Stimulated activated CD4-positive, alpha-beta T cell treated with anti-CD3 and anti-CD28 coated beads, TNF-alpha, amount 100 ng/mL, for 24 hours (primary cell): Measurements from ENCODE around the gene ATG13.

ENCODE experiments used
- DNase-seq, 3 experiments: peaks; one replicate each; pipeline ENCODE4 v3.0.0-alpha.2; 2020; ENCODE audit warnings: low read depth in 3 of 3

ATG13 gene

GRCh38 chr11:46722566-46723358 is 105.4 kb downstream of the ATG13 start:
- no peak for DNase-seq

- no peak for DNase-seq
Measured at GRCh38 chr11:46723359-46723680, 106.0 kb downstream of the ATG13 start.

GRCh38 chr11:46724088-46724487 is 106.7 kb downstream of the ATG13 start:
- no peak for DNase-seq
